ENCODE measurements around the gene MIDN.

MIDN gene

GRCh38 chr19:1233115-1233667 is 15.2 kb upstream of the MIDN start:
- no peak for DNase-seq

- no peak for DNase-seq
These were observed 14.1 kb upstream of the MIDN start for GRCh38 chr19:1234051-1234954.

- no peak for DNase-seq
These were observed 13.4 kb upstream of the MIDN start for GRCh38 chr19:1234955-1235380.

GRCh38 chr19:1235625-1236538 is 12.5 kb upstream of the MIDN start:
- no peak for DNase-seq

GRCh38 chr19:1236576-1236975 is 11.8 kb upstream of the MIDN start:
- no peak for DNase-seq

GRCh38 chr19:1237027-1237659 is 11.2 kb upstream of the MIDN start:
- no peak for DNase-seq

GRCh38 chr19:1237754-1238368 is 10.5 kb upstream of the MIDN start, which contains the start of gene CBARP:
TSS of gene CBARP (minus strand) at chr19:1238005. CDS start at chr19:1236100, 1,905 bp downstream.
- DNase-seq: no peak

- DNase-seq: no peak
These were observed 9.7 kb upstream of the MIDN start for GRCh38 chr19:1238369-1239303.

GRCh38 chr19:1239420-1239795 is 9.0 kb upstream of the MIDN start:
- no peak for DNase-seq

- peak; percentile 90 for DNase-seq
These were observed 8.3 kb upstream of the MIDN start for GRCh38 chr19:1239796-1240737.

GRCh38 chr19:1240925-1241324 is 7.5 kb upstream of the MIDN start:
- DNase-seq: no peak

- DNase-seq: peak; percentile 92
These were observed 6.8 kb upstream of the MIDN start, which contains the start of gene ATP5F1D for GRCh38 chr19:1241417-1242095. TSS of gene ATP5F1D (plus strand) at chr19:1241751. CDS start at chr19:1241851, 100 bp downstream.

- DNase-seq: peak; percentile 65
These were observed 4.4 kb upstream of the MIDN start for GRCh38 chr19:1243768-1244692.

- no peak for DNase-seq
These were observed 3.5 kb upstream of the MIDN start for GRCh38 chr19:1244693-1245451.

GRCh38 chr19:1245494-1246264 is 2.7 kb upstream of the MIDN start:
- DNase-seq: no peak
